ENCODE data around the gene KCNH1.

KCNH1 gene

GRCh38 chr1:210855440-210855839 is 278.5 kb downstream of the KCNH1 start:
- no peak for DNase-seq

GRCh38 chr1:210853276-210853675 is 280.7 kb downstream of the KCNH1 start:
- DNase-seq, result no peak

- DNase-seq, result no peak
Measured at GRCh38 chr1:210850556-210850955, 283.4 kb downstream of the KCNH1 start.

- no peak for DNase-seq
Measured at GRCh38 chr1:210848474-210848873, 285.5 kb downstream of the KCNH1 start.

- no peak for DNase-seq
Measured at GRCh38 chr1:210841926-210842625, 291.9 kb downstream of the KCNH1 start.

- DNase-seq, result no peak
Measured at GRCh38 chr1:210830034-210831028, 303.6 kb downstream of the KCNH1 start.

- DNase-seq, result no peak
Measured at GRCh38 chr1:210828996-210829596, 304.9 kb downstream of the KCNH1 start.

GRCh38 chr1:210827481-210827880 is 306.5 kb downstream of the KCNH1 start:
- no peak for DNase-seq

- no peak for DNase-seq
Measured at GRCh38 chr1:210826686-210827085, 307.3 kb downstream of the KCNH1 start.

GRCh38 chr1:210822932-210823331 is 311.0 kb downstream of the KCNH1 start:
- no peak for DNase-seq

- DNase-seq, result no peak
Measured at GRCh38 chr1:210822241-210822640, 311.7 kb downstream of the KCNH1 start.

GRCh38 chr1:210821615-210822014 is 312.3 kb downstream of the KCNH1 start:
- DNase-seq, result no peak

GRCh38 chr1:210819266-210819665 is 314.7 kb downstream of the KCNH1 start:
- no peak for DNase-seq

- DNase-seq, result no peak
Measured at GRCh38 chr1:210817385-210818275, 316.3 kb downstream of the KCNH1 start.

GRCh38 chr1:210815641-210816550 is 318.1 kb downstream of the KCNH1 start:
- DNase-seq, result no peak

GRCh38 chr1:210814382-210815123 is 319.4 kb downstream of the KCNH1 start:
- DNase-seq, result no peak

GRCh38 chr1:210801501-210801900 is 332.4 kb downstream of the KCNH1 start:
- DNase-seq, result no peak

GRCh38 chr1:210800756-210801155 is 333.2 kb downstream of the KCNH1 start:
- no peak for DNase-seq

GRCh38 chr1:210800301-210800700 is 333.6 kb downstream of the KCNH1 start:
- no peak for DNase-seq

- DNase-seq, result no peak
Measured at GRCh38 chr1:210797422-210797821, 336.5 kb downstream of the KCNH1 start.

- no peak for DNase-seq
Measured at GRCh38 chr1:210796421-210796820, 337.5 kb downstream of the KCNH1 start.
